ENCODE data around the gene ZNF30.
"Not testable (repeated sequence)": the region's sequence is repeated elsewhere in the genome, so short reads cannot be mapped to it uniquely, and the experiment has no call there.

Gene ZNF30

GRCh38 chr19:34985249-34986022, 58.7 kb downstream of the ZNF30 start:
- no peak for DNase-seq (ENCODE audit: low spot score)

- no peak for DNase-seq (ENCODE audit: low spot score)
Observed at GRCh38 chr19:34988119-34988518, 61.4 kb downstream of the ZNF30 start.

GRCh38 chr19:34989298-34989697, 62.6 kb downstream of the ZNF30 start:
- no peak for DNase-seq (ENCODE audit: low spot score)

GRCh38 chr19:34990578-34991192, 64.0 kb downstream of the ZNF30 start:
- no peak for DNase-seq (ENCODE audit: low spot score)

- DNase-seq (ENCODE audit: low spot score), result no peak
Observed at GRCh38 chr19:34991542-34992333, 65.0 kb downstream of the ZNF30 start.

- DNase-seq (ENCODE audit: low spot score), result not testable (repeated sequence)
Observed at GRCh38 chr19:34992582-34992981, 65.9 kb downstream of the ZNF30 start.

- DNase-seq (ENCODE audit: low spot score), result no peak
Observed at GRCh38 chr19:34994286-34994642, 67.6 kb downstream of the ZNF30 start.
